ENCODE data around the gene OTOG.

OTOG gene

DNA sequence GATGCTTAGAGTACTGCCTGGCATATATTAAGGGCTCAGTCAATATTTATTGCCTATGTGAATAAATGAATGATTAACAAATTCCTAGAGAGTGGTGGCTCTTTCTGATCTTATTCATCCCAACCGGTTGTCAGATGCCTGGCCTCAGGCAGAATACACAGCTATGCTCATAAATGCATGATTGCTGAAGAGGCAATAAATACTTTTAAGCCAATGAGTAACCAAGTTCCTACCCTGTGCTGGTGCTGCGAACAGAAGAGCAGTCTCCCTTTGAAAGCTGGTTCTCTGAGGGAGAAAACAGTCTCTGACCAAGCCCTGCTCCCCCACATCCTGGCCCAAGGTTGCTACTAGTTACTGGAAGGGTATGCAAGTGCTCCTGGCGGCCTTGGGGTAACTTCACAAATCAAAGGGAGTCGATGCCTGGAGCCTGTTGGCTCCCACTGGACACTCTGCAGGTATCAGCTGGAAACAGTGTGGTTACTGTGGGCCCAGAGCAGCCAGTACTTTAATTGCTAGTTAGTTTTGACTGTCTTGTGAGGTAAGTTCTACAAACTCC, 5.7 kb upstream of the OTOG start:
- no peak for DNase-seq

DNA sequence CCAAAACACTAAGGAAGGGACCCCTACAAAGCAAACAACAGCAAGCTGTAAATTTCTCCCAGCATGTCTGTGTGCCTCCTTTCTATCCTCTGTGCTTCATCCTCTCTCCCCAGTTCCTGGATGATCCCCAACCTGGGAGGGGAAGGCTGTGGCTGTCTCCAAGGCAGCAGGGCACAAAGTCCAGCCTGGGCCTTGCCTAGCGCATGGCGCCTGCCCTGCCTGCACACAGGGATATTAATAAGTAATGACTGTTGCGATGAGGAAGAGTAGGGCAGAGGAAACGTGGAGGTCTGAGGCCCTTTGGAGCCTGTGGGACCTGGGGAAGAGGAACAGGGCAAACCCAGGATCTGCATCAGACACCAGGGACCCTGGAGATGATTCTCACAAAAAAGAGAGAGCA, 4.8 kb upstream of the OTOG start:
- DNase-seq = no peak

DNA sequence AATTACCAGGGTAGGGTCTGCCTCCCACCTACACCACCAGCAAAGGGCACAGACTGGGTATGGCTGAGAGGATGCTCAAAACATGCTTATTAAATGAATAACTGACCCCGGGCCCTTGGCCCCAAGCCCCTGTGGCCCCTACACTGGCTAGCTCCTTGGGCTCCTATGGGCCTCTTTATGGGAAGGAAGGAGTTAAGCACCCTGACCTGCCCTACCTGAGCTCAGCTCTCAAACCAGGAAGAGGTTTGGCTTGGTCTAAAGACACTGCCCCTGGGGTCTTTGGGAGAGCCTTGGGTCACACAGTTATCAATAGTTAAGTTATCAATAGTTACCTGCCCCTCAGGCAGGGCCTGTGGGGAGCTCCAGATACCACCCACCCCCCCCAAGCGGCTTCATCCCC, 4.0 kb upstream of the OTOG start:
- no peak for DNase-seq

DNA sequence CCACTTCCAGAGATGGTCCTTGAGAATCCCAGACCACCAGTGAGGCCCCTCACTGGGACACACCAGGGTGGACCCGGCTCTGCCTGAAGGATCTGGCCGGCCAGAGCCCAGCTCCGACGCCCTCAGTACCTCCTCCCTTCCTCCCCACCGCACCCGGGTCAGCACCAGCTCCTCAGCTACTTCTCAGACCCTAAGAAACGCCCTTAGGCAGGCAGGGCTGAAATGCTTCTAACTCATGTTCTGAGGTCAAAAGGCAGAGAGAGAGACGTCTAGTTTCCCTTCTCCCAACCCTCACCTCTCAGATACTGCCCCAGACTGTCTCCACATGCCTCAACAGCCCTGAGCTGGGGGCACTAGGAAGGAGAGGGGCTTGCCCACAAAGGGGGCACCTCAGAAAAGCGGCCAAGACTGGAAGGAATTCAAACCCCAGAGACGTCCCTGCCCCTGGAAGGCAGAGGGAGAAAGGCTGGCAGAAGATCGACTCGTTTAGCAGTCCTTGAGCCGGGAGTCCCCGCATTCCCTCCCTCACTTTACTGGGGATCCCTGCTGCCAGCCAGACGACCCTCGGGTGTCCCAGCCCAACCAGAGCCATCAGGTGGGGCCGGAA, 3.4 kb upstream of the OTOG start:
- DNase-seq = no peak

DNA sequence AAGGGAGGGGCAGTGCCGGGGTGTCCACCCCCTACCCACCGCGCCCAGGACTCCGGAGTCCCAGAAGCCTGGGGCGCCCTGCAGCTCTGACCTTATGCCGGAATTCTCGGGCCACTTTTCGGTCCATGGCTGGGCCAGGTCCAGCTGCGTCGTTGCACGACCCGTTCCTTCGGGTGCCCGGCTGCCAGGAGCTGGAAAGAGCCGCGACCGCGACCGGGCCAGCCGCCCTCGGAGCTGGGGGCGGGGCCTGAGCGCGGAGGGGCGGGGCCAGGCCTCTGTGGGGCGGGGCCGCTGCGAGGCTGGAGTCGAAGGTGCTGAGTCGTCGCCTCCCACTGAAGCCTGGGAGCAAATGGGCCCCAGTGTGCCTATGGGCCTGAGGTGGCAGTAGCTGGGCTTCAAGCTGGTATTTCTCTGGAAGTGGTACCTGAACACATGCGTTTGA, 2.9 kb upstream of the OTOG start, which contains the start of gene USH1C:
USH1C (minus strand) TSS at position 236 of the 442 bp plus-strand sequence; CDS start at position 127, 109 bp downstream.
- peak; percentile 49 for DNase-seq

DNA sequence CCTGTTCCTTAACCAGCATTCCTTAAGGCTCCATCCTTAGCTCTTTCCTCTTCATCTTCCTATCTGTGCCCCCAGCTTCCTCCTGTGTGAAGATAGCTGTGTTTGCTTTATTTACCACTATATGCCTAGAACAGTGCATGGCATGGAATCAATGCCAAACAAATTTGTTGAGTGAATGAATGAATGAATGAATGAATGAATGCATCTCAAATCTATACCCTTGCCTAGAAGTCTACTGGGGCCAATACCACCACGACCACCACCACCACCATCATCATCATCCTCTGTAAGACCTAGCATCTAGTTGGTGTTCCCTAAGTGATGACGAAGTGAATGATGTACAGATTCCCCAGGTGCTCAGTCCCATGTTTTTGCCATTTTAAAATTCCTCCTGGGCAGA, 819 bp upstream of the OTOG start:
- DNase-seq = no peak

DNA sequence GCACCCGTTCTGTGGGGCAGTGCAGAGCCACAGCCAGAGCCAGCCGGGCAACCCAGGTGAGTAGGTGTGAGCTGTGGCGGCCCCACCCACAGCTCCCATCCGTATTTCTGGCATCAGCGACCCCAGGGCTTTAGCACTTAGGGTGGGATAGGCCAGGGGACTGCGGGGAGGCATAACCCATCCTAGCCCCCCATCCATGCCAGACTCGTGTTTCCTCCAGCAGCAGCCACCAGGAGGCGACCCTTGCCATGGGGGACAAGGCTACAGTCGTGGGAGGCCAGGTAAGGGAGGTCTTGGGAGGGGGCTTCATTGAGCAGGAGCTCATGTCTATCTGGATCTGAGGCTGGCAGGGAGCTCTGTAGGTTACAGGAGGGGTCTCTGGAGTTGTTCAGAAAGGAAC, 873 bp downstream of the OTOG start:
- no peak for DNase-seq

DNA sequence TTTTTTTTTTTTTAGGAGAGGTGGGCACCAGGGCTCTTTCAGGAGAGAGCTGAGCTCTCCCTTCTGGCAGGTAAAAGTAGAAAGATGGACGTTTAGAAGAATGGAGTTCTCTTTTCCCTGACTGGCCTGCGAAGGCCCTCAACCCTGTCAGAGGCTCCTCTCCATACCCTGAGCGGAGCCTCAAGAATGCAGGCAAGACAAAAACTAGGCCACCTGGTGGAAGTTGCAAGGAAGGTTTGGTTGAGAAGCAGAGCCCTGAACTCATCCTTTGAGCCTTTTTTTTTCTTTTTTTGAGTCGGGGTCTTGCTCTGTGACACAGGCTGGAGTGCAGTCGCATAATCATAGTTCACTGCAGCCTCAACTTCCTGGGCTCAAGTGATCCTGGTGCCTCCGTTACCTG, 1.4 kb downstream of the OTOG start:
- DNase-seq = no peak

DNA sequence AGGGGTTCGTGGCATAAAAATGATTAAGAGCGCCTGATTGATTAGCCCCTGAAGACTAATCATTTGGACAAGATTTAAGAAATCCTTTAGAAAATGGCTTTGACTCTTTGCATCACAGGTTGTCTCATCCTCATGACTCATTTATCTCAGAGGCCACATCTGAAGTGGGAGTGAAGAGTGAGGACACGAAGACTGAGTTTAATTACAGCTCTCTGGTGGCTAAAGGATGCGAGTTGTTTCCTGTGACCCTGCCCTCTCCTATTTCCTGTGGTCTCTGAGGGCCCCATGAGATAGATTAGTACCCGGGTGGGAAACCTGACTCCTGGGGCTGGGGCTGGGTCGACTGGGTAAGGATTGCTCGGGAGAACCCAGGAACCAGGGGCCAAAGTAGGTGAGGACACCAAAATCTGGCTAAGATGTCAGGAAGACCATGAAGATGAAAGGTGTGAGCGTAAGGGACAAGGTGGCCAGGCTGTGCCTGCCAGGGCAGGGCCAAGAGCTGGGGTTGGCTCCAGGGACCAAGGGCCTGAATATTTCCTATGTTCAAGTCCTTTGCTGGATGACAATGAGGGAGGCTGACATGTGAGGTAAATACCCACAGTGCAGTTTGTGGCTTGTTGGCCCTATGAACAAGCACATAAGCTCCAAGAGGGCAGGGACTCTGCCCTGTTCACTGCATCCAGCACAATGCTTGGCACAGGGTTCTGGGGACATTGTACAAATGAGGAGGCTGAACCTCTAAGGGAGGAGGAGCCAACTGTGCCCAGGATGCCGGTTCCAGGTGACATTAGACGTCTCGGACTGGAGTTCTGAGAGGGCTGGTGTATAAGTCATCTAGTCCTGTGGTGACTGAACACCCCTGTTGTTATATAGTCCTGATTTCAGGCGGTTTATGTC, 3.6 kb downstream of the OTOG start:
- no peak for DNase-seq

DNA sequence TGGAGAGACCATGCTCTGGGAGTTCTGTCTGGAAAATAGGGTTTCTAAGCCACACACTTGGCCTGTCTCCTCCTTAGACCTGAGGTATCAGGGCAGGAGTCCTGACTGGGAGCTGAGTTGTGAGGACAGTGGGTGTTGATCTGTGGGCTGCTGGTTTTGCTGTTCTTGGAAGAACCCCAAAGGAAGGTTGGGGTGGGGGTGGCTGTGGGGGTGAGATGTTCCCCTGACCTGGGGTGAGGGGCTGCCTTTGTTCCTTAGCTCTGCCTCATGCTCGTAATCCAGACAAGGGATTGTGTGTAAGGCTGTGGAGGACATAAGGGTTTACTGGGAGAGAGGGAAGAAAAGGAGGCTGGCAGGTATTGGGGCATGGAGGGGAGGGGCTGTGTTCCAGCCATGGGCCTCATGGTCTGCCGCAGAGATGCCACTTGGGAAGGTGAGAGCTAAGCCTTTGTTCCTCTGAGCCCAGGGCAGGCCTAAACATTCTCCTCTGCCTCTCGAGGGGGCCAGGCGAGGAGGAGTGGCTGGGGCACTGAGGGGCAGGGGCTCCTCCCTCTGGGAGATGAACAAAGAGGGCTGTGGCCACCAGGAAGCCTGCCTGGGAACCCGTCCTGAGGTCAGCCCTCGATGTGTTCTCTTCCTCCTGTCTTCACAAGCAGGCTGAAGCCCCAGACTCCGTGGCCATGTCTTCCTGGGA, 4.4 kb downstream of the OTOG start:
- no peak for DNase-seq

DNA sequence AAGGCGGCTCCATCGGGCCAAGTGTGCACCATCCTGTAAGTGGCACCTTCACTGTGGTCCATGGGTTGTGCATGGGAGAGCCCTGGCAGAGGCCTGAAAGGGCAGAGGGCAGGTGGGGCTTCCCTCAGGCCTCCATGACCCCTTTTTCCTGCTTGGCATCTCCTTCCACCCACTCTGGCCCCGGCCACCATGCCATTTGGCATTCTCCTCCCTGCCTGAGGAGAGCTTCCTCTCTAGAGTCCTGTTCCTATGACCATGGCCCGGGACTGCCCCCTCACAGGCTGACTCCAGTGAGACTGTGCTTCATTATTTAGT, 4.9 kb downstream of the OTOG start:
- DNase-seq = no peak

DNA sequence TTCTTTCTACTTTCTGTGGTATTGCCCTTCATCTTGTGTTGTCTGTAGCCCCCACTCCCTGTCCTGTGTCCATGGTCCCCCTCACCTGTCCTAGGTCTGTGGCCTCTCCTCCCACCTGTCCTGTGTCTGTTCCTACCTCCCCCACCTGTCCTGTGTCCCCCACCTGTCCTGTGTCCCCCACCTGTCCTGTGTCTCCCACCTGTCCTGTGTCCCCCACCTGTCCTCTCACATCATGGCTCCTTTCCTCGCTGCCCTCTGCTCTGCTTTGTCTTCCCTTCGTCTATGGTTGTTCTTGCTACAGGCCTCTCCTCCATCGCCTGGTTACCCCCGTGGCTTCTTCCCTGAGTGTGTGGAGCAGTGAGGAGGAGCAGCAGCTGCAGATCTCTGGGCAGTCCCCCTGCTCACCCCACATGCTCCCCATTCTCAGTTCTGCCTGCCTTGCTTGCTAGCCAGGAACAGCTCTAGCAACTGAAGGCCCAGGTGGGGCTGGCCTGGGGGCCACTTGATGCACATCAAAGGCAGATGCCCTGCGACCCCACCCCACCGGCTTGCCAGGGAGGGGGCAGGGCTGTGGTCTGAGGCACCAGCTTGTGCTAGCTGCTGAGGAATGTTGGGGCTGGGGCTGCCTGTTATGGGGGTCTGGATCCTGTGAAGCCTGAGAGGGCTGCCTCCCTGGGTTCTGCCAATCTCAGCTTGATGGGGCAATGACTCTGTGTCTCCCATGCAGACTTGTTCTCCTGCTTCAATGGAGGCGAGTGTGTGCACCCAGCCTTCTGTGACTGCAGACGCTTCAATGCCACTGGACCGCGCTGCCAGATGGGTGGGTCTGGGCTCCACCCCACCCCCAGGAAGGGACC, 5.6 kb downstream of the OTOG start:
- DNase-seq = no peak

DNA sequence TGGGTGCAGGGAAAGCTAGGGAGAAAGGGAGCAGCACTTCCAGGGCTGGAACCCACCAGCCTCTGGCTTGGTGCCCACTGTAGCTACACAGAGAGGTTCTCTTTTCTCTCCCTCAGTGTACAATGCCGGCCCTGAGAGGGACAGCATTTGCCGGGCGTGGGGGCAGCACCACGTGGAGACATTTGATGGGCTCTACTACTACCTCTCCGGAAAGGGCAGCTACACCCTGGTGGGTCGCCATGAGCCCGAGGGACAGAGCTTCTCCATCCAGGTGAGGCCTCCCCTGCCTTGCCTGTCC, 6.1 kb downstream of the OTOG start:
- no peak for DNase-seq

DNA sequence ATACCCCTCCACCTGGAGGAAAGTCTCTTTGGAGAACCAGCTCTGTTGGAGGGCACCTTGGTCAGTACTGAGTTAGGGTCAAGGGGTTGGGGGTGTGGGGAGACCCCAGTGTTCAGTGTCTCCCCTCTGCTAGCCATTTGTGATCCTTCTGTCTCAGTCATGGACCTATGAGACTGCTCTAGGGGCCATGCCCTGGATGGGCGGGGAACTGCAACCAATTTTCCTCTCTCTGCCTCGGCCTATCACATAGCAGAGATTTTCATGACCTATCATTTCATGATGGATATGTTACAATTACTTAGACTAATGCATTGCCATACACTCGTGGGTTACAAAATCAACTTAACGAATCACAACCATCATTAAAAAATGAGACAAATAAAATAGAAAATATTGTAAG, 7.4 kb downstream of the OTOG start:
- DNase-seq = no peak

DNA sequence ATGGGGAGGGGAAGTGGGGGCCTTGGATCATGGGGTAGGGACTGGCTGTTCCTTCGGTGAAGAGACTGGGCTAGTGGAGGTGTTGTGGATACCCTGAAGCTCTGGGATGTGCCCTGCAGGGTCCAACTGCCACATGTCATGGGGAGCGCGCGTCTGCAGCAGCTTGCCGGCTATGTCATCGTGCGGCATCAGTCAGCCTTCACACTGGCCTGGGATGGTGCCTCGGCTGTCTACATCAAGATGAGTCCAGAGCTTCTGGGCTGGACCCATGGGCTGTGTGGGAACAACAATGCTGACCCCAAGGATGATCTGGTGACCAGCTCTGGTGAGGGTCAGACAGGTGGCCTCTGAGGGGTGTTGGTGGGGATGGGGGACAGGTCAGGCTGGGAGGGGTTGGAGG, 9.9 kb downstream of the OTOG start:
- no peak for DNase-seq

DNA sequence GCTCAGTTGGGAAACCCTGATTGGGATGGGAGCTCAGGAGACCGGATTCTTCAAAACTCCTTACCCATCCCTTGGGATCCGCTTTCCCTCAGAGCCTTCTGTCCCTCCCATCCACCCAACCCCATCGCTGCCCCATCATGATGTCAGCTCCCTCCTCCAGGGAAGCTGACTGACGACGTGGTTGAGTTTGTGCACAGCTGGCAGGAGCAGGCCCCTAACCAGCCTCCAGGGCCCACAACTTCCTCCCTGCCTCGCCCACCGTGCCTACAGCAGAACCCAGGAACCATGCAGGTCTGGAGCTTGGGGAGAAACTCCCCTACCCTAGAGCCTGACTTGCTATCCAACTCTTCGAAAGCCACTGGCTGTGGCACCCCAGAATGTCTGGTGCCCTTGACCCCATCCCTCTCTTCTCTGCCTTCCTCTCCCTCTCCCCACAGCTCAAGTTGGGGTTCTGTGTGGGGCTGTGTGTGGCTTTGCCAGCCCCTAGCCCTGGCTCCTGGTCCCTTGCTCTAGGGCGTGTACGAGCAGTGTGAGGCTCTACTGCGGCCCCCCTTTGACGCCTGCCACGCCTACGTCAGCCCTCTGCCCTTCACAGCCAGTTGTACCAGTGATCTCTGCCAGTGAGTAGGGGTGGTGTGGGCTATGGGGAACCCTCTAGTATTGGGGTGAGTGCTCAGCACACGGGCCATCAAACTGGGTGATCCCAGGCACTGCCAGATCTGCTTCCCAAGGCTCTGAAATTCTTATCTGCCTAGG, 11.1 kb downstream of the OTOG start:
- DNase-seq = no peak

DNA sequence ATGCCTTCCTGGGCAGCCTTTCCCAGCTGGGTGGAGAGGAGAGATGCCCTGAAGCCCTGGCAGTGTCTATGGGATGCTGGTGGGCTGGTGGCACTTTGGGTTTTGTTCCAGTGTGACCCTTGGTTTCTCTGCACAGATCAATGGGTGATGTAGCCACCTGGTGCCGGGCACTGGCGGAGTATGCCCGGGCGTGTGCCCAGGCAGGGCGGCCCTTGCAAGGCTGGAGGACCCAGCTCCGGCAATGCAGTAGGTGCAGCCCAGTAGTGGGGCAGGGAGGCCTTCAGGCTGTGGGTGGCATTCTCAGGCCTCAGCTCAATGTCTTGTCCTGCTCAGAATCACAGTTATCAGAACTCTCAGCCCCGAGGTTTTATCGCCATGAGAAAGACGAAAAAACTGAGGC, 11.9 kb downstream of the OTOG start:
- no peak for DNase-seq

DNA sequence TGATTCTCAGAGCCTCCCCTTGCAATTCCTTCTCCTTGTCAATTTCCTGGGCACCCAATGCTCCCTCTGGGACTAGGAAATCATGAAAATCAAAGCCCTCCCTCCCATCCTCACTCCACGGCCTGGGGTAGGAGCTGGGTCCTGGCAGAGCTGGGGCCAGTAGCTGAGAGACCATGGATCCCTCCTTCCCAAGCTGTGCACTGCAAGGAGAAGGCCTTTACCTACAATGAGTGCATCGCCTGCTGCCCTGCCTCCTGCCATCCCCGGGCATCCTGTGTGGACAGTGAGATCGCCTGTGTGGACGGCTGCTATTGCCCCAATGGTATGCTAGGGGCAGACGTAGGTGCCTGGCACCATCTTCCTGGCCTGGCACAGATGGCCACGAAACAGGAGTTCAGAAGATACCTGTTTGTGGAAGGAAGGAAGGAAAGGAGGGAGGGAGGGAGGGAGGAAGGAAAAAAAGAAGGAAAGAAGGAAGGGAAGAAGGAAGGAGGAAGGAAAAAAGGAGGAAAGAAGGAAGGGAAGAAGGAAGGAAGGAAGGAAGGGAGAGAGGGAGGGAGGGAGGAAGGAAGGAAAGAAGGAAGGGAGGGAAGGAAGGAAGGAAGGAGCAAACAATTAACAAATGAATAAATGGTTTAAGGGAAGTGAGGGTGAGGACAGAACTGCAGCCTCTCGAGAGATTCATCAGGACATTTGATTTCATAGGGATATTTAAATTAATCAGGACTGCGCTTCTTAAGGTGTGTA, 12.5 kb downstream of the OTOG start:
- DNase-seq = no peak

DNA sequence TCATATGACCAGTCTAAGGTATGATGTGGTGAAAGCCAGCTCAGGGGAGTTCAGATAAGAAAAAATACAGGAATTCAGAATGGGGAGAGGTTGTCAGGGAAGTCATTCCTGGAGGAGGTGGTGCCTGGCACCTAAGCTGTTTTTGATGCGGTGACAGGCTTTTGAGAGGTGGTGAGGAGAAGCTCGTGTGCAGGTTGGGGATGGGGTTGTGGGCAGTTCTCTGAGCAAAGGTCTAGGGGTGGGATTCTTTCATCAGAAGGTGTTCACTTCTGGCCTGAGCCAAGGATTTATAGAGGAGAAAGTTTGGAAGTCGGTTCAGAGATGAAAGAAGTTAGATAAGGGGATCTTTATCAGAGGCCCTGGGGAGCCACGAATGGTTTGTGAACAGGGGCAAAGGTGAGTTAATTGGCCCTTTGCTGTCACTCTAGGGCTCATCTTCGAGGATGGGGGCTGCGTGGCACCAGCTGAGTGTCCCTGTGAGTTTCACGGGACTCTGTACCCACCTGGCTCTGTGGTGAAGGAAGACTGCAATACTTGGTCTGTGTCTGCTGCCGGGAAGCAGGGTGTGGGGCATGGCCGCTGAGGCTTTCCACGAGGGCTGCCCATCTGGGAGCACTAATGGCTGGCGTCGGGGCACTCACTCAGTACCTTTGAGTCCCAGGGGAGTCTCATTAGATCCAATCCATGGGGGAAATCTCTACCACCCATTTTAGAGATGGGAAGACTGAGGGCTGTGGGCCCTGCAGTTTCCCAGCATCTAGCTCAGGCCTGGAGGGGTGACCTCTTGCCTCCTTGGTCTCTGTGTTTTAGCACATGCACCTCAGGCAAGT, 13.4 kb downstream of the OTOG start:
- DNase-seq = no peak

DNA sequence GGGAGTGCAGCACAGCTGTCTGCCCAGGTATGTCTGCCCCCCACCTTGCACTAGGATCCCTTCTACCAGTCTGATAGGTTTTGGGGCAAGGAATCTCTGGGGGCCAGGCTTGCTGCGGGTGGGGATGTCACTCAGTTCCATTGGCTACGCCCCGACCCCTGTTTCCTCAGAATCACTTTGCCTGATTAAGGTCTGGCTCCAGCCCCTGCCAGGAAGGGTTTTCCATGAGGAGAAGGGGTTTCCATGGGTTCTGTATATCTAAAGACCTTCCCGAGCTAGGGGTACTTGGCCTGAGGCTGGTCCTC, 14.0 kb downstream of the OTOG start:
- no peak for DNase-seq

DNA sequence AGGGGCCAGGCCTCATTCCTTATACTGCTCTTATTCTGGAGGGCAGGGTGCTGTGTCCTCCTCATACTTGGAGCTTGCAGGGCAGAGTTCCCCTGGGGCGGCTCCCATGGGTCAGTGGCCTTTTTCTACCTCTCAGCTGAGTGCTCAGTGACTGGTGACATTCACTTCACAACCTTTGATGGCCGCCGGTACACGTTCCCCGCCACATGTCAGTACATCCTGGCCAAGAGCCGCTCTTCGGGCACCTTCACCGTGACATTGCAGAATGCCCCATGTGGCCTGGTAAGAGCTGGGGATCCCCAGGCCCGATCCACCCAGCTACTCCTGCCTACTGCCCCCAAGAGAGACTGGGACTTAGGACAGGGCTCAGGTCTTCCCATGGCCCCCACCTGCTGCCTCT, 14.5 kb downstream of the OTOG start:
- DNase-seq = no peak
